NCI-H2081 treated with DMSO at 0.1 percent for 48 hours (cell line): ENCODE results near the gene TSPAN18.

Experiments used
- DNase-seq: peaks from one replicate; lab custom pipeline; 2025; lab: John Stamatoyannopoulos, UW

TSPAN18 gene

GRCh38 chr11:44777209-44778194 is 50.7 kb downstream of the TSPAN18 start:
- no peak for DNase-seq

- no peak for DNase-seq
These were observed 51.7 kb downstream of the TSPAN18 start for GRCh38 chr11:44778195-44779100.

GRCh38 chr11:44779736-44780520 is 53.2 kb downstream of the TSPAN18 start:
- DNase-seq, result no peak

GRCh38 chr11:44780940-44781631 is 54.3 kb downstream of the TSPAN18 start:
- no peak for DNase-seq

- no peak for DNase-seq
These were observed 54.9 kb downstream of the TSPAN18 start for GRCh38 chr11:44781655-44782054.

GRCh38 chr11:44782478-44782877 is 55.7 kb downstream of the TSPAN18 start:
- DNase-seq, result no peak

GRCh38 chr11:44784436-44784760 is 57.6 kb downstream of the TSPAN18 start:
- DNase-seq, result no peak

- DNase-seq, result no peak
These were observed 58.1 kb downstream of the TSPAN18 start for GRCh38 chr11:44784851-44785250.

GRCh38 chr11:44785856-44786607 is 59.3 kb downstream of the TSPAN18 start:
- no peak for DNase-seq

GRCh38 chr11:44787070-44787469 is 60.3 kb downstream of the TSPAN18 start:
- no peak for DNase-seq

- no peak for DNase-seq
These were observed 61.2 kb downstream of the TSPAN18 start for GRCh38 chr11:44787981-44788380.

- no peak for DNase-seq
These were observed 61.9 kb downstream of the TSPAN18 start for GRCh38 chr11:44788536-44789261.

GRCh38 chr11:44789496-44789895 is 62.7 kb downstream of the TSPAN18 start:
- no peak for DNase-seq

GRCh38 chr11:44790211-44790610 is 63.4 kb downstream of the TSPAN18 start:
- DNase-seq, result no peak

- DNase-seq, result no peak
These were observed 64.7 kb downstream of the TSPAN18 start for GRCh38 chr11:44791316-44791925.

GRCh38 chr11:44792171-44792570 is 65.4 kb downstream of the TSPAN18 start:
- DNase-seq, result no peak

- DNase-seq, result no peak
These were observed 66.8 kb downstream of the TSPAN18 start for GRCh38 chr11:44793350-44794090.

- no peak for DNase-seq
These were observed 69.2 kb downstream of the TSPAN18 start for GRCh38 chr11:44795803-44796535.
